ENCODE results near the gene VEPH1. TPM values are rescaled to one million over a fixed set of nuclear protein-coding genes. Genes with fewer than 3 reads are reported as not detected.
A peak's percentile ranks its signal among the peaks of the same experiment; 100 is the strongest.

The VEPH1 gene
- polyA plus RNA-seq, 1 of the 3 experiments (the other 2 are of a cell fraction) = 6.0 TPM

- H3K27ac ChIP-seq (ENCODE audit: low read depth in 2 of 2, low read length in 1 of 2) = peak overlapping the region; percentile 24 to 94; a peak in 3 of 4 replicates
- no peak overlapping the region for H3K9ac ChIP-seq
- no peaks in the 10 kb centered on the region for H3K9me2 ChIP-seq
- H3K4me2 ChIP-seq = peak overlapping the region; percentile 66; the same call in 1 of the 2 replicates
- H3K4me3 ChIP-seq (ENCODE audit: low read depth in 2 of 2, low read length in 1 of 2) = no peak overlapping the region
- H3K9me3 ChIP-seq = no peaks in the 10 kb centered on the region
- H4K20me1 ChIP-seq (ENCODE audit: insufficient read depth) = no peaks in the 10 kb centered on the region
- ChIA-PET POLR2A (no interaction called here), CTCF (no interaction called here)
- no peaks in the 10 kb centered on the region for H3K27me3 ChIP-seq (ENCODE audit: insufficient read depth)
- H3K79me2 ChIP-seq (ENCODE audit: insufficient read depth) = no peaks in the 10 kb centered on the region
- no peak for DNase-seq
- WGBS (ENCODE audit: low lambda C conversion rate) = 100% methylated on average over 1 of the region's 1 CpG
- TF ChIP-seq TAF1 (IDR thresholded peaks at IDR 0.05; ENCODE audit: borderline replicate concordance, low read depth, low read length) (no peak), GATA2 (CRISPR knock-in tag; IDR thresholded peaks at IDR 0.05) (no peak), EZH2phosphoT487 (IDR thresholded peaks at IDR 0.05; ENCODE audit: borderline replicate concordance, low read depth) (no peak), TCF12 (IDR thresholded peaks at IDR 0.05) (no peak), JUND (IDR thresholded peaks at IDR 0.05) (no peak), RXRA (IDR thresholded peaks at IDR 0.05; ENCODE audit: borderline replicate concordance, low read depth) (no peak), GABPA (IDR thresholded peaks at IDR 0.05; ENCODE audit: low read depth) (no peak), REST (IDR thresholded peaks at IDR 0.05; ENCODE audit: low read depth, low read length) (no peak), MEF2A (IDR thresholded peaks at IDR 0.05; ENCODE audit: borderline replicate concordance, low read depth) (no peak), CTCF (IDR thresholded peaks at IDR 0.05) (no peak), USF1 (IDR thresholded peaks at IDR 0.05; ENCODE audit: borderline replicate concordance, low read depth) (no peak), FOXM1 (IDR thresholded peaks at IDR 0.05; ENCODE audit: low read depth) (no peak), RCOR1 (IDR thresholded peaks at IDR 0.05; ENCODE audit: low read length) (no peak), MAX (IDR thresholded peaks at IDR 0.05; ENCODE audit: low read depth) (no peak), YY1 (IDR thresholded peaks at IDR 0.05; ENCODE audit: low read depth) (no peak), RAD21 (IDR thresholded peaks at IDR 0.05; ENCODE audit: low read length) (no peak), POLR2AphosphoS5 (IDR thresholded peaks at IDR 0.05; ENCODE audit: low read depth, low read length) (no peak), TEAD4 (IDR thresholded peaks at IDR 0.05; ENCODE audit: borderline replicate concordance, insufficient read depth) (no peak), IRF3 (IDR thresholded peaks at IDR 0.05; ENCODE audit: low read depth, low read length) (no peak), ELF1 (IDR thresholded peaks at IDR 0.05) (no peak)
- peaks cover 34% of the 10 kb centered on the region for H3F3A ChIP-seq (replicated peaks; ENCODE audit: insufficient read depth)
- H3K36me3 ChIP-seq (replicated peaks in 1 of 2; ENCODE audit: control insufficient read depth in 1 of 2, insufficient read depth in 2 of 2, low read length in 1 of 2) = peaks cover 0 to 3% of the 10 kb centered on the region in 2 experiments
- peak overlapping the region; percentile 80 for H2AFZ ChIP-seq (ENCODE audit: low read depth)
- peaks cover 3 to 25% of the 10 kb centered on the region in 2 experiments for H3K4me1 ChIP-seq (ENCODE audit: control insufficient read depth in 1 of 2, insufficient read depth in 2 of 2, low read depth in 1 of 2, low read length in 1 of 2)
Observed at GRCh38 chr3:157247391-157247790, 255.8 kb downstream of the VEPH1 start.

All from SK-N-SH (cell line).